Measurements from ENCODE around the gene PACS1.

Gene PACS1

DNA sequence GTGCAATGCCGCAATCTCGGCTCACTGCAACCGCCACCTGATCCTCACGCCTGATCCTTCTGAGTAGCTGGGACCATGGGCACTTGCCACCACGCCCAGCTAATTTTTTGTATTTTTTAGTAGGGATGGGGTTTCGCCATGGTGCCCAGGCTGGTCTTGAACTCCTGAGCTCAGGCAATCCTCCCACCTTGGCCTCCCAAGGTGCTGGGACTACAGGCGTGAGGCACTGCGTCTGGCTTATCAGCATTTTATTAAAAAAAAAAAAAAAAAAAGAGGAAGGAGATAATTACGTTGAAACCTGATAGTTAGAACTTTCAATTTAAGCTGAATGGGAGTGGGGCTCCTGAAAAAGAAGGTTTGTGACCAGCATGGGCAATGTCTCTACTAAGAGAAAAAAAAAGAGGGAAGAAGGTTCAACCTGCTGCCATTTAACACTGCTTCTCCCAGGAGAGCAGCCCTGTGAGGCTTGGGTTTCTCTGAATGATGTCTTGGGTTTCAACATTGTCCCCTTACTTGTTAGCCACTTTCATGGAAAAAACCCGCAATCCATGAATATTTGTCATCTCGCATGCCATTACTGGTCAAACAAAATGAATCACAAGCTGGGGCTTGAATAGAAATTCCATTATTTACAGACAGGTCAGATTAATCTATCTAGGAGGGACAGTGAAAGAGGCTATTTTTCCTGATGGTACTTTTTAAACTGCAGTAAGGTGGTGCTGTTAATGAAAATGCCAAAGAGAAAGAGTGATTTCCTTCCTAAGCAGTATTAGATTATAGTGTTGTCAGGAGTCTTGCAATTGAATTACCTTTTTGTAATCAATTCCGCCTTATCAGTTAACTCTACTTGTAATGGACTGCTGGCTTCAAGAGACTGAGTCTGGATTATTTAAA lies 72.5 kb downstream of the PACS1 start:
- DNase-seq (ENCODE audit: low read depth, low spot score): no peak

- DNase-seq (ENCODE audit: low read depth, low spot score): no peak
These were observed 73.1 kb downstream of the PACS1 start for GRCh38 chr11:66143264-66143566.

DNA sequence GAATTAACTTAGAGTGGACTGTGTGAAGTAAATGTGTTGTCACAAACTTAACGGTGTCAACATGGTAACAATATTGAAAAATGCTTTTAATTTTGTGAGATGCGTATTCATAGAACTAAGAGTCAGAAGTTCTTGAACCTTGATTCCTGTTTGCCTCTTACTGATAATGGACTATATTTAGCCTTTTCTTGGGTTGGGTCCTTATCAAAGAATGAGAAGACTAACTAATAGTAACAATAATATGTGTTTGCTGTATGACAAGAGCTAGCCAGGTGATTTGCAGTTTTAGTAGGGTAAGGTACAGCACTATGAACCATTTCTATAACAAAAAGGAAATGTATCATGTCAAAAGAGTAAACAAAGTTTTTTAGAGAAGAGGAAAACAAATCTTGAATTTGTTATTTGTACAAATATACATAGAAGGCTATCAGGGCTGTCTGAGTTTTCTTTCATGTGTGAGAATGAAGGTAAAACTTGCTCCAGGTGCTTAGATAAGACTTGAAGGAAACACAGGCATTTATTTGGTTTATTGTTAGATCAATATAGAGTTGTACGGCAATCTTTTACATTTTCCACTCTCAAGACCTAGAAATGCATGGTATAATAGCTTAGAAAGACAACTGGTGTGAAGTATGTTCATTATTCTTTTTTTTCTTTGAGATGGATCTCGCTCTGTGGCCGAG lies 74.1 kb downstream of the PACS1 start:
- DNase-seq (ENCODE audit: low read depth, low spot score): no peak

DNA sequence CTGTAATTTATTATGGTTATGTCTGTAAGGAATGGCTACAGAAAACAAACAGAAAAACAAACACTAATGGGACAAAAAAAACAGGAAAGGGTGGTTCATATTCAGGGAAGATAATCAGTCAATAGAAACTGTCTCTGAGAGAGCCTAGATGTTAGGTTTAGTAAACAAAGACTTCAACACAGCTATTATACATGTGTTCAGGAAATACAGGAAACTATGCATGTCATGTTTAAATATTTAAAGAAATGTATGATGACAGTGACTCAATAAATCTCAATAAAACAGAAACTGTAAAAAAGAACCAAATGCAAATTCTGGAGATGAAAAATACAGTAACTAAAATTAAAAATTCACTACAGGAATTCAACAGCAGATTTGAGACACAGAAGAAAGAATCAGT lies 76.0 kb downstream of the PACS1 start:
- DNase-seq (ENCODE audit: low read depth, low spot score): no peak

GRCh38 chr11:66146940-66147339 lies 76.9 kb downstream of the PACS1 start:
- DNase-seq (ENCODE audit: low read depth, low spot score): no peak

GRCh38 chr11:66150140-66150539 lies 80.1 kb downstream of the PACS1 start:
- DNase-seq (ENCODE audit: low read depth, low spot score): no peak

- DNase-seq (ENCODE audit: low read depth, low spot score): no peak
These were observed 80.7 kb downstream of the PACS1 start for GRCh38 chr11:66150725-66151124.

DNA sequence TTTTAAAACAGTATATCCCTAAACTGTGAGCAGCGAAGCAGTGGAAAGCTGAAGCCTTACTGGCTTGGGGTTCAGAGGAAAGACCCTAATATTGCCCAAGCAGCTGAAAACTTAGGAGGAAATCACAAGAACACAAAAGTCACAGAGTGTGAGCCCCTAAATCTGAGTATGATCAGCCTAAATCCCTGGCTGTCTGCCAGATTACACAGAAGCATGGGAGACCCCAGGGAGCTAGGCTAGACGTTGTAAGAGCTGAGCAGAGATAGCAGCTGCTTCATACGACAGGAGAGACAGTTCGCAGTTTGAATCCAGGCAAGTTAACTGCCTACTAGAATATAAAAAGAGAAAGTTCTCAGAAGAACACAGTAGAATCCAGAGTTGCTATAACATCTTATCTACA lies 81.2 kb downstream of the PACS1 start:
- no peak for DNase-seq (ENCODE audit: low read depth, low spot score)

GRCh38 chr11:66154109-66154508 lies 84.0 kb downstream of the PACS1 start:
- DNase-seq (ENCODE audit: low read depth, low spot score): no peak

DNA sequence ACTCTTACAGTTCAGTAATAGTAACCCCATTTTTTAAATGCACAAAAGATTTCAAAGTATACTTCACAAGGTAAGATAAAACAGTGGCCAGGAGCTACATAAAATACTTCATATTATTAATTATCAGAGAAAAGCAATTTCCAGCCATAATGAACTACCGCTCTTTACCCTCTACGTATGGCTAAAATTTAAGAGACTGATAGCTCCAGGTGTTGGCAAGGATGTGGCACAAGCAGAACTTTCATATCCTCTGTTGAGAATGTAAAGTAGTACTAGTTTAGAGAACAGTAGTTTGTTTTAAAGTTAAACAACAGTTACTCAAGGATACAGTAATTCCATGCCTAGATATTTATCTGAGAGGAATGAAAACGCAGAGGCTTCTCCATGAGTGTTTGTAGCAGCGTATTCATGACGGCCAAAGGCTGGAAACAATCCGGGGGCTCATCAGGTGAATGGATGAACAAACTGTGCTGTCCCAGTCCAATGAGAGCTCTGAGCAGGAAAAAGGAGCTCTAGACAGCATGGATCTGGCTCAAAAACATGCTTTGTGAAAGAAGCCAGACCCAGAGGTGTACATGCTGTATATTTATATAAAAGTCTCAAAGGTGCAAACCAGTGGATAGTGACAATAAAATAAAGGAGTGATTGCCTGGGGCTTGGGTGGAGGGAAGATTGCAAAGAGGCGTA lies 85.5 kb downstream of the PACS1 start:
- DNase-seq (ENCODE audit: low read depth, low spot score): no peak

GRCh38 chr11:66157182-66157864 lies 87.3 kb downstream of the PACS1 start:
- DNase-seq (ENCODE audit: low read depth, low spot score): no peak

DNA sequence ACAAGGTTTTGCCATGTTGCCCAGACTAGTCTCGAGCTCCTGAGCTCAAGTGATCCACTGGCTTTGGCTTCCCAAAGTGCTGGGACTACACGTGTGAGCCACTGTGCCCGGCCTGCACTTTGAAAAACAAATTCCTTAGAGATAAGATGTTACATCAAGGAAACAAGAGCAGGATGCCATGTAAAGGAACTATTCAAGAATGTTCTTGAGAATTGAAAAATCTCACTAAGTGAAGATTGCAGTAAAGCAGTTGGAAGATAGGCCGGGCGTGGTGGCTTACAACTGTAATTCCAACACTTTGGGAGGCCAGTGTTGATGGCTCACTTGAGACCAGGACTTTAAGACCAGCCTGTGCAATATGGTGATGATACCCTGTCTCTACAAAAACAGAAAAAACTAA lies 88.1 kb downstream of the PACS1 start:
- DNase-seq (ENCODE audit: low read depth, low spot score): no peak

- DNase-seq (ENCODE audit: low read depth, low spot score): no peak
These were observed 89.4 kb downstream of the PACS1 start for GRCh38 chr11:66159324-66159984.

DNA sequence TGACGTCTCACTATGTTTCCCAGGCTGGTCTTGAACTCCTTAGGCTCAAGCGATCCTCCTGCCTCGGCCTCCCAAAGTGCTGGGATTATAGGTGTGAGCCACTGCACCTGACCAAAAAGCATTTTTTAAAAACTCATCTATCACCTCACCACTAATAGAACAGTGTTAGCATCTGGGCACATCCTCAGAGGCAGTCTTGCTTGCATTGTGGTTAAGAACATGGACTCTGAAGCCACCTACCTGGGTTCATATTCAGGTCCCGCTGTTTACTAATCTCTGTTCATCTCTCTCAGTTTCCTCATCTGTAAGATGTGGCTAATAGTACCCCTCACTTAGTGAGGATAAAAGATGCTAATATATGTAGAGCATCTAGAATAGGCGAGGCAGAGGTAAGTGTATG lies 90.6 kb downstream of the PACS1 start:
- DNase-seq (ENCODE audit: low read depth, low spot score): no peak

GRCh38 chr11:66168289-66168688 lies 98.2 kb downstream of the PACS1 start:
- no peak for DNase-seq (ENCODE audit: low read depth, low spot score)

GRCh38 chr11:66172146-66172545 lies 102.1 kb downstream of the PACS1 start:
- DNase-seq (ENCODE audit: low read depth, low spot score): no peak

GRCh38 chr11:66176650-66177049 lies 106.6 kb downstream of the PACS1 start:
- no peak for DNase-seq (ENCODE audit: low read depth, low spot score)

- DNase-seq (ENCODE audit: low read depth, low spot score): no peak
These were observed 108.1 kb downstream of the PACS1 start for GRCh38 chr11:66178183-66178582.

- DNase-seq (ENCODE audit: low read depth, low spot score): no peak
These were observed 108.8 kb downstream of the PACS1 start for GRCh38 chr11:66178871-66179270.

DNA sequence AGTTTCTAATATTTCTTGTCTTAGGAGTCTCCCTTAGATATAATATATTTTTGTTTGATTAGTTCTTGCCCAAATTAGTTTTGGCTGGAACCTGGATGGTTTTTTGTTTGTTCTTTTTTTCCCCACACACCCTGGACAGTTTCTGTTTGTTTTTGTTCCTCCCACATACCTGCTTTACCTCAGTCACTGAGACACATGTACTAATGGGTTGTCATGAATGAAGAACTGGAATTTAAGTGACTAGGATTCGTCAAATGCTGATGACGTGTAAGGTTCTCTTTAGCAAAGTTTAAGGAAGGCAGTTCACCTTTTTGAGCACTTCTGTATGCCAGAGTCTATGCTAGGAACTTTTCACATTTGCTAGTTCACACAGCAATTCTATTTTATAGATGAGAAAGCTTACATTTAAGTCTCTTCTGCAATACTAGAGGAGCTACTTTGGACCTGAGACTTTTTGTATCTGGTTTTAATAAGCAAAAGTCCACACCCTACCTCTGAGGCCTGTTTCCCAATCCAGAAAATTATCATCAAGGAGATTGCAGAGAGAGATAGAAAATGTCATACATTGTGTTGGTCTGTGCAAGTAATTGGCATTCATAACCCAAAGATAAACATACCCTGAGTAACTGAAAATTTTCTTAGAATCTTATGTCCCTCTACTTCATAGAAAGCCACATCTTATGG lies 111.7 kb downstream of the PACS1 start:
- no peak for DNase-seq (ENCODE audit: low read depth, low spot score)

GRCh38 chr11:66183494-66184048 lies 113.5 kb downstream of the PACS1 start:
- peak; percentile 10 for DNase-seq (ENCODE audit: low read depth, low spot score)

All from ELF-1 (cell line).